Natural killer cell (primary cell): ENCODE results near the gene CACNA1A. TPM values are rescaled to one million over a fixed set of nuclear protein-coding genes. Genes with fewer than 3 reads are reported as not detected.

Experiments
- ATAC-seq, 3 donors: fragments of 150-1000 bp in 2 of 3; fragments of 200-7000 bp in 1 of 3; cut with Tn5 transposase; 1 replicate in 1 of 3; 2 replicates in 2 of 3; pipeline ENCODE4 v1.10.0; 2021; ENCODE audit warnings: mild to moderate bottlenecking in 2 of 3, moderate library complexity in 2 of 3
- DNase-seq, 2 donors: peaks; one replicate each; pipeline versions ENCODE4 v3.0.0 to v3.0.0-alpha.2; 2013 to 2021; ENCODE audit warnings: mixed read lengths in 1 of 2
- H3K27ac ChIP-seq: one replicate; pipeline ENCODE4 v1.5.1; 2013; ENCODE audit warnings: mild to moderate bottlenecking, low read length
- H3K27me3 ChIP-seq: one replicate; pipeline ENCODE4 v1.6.1; 2013; ENCODE audit warnings: low read length; ENCODE audit not compliant: control insufficient read depth, insufficient read depth
- H3K36me3 ChIP-seq: one replicate; pipeline ENCODE4 v1.6.1; 2013; ENCODE audit warnings: low read length; ENCODE audit not compliant: control insufficient read depth, insufficient read depth
- H3K4me1 ChIP-seq: one replicate; pipeline ENCODE4 v1.6.1; 2013; ENCODE audit warnings: low read length; ENCODE audit not compliant: control insufficient read depth, insufficient read depth
- H3K4me3 ChIP-seq: one replicate; pipeline ENCODE4 v1.5.1; 2013; ENCODE audit warnings: low read length
- H3K9me3 ChIP-seq: one replicate; pipeline ENCODE4 v1.6.1; 2013; ENCODE audit warnings: low read length; ENCODE audit not compliant: control insufficient read depth, insufficient read depth
- H3K27ac Mint-ChIP-seq, 2 donors: one replicate each; pipeline ENCODE4 v1.8.0; 2022; ENCODE audit warnings: mild to moderate bottlenecking in 2 of 2, mixed read lengths in 2 of 2, moderate library complexity in 1 of 2
- H3K27me3 Mint-ChIP-seq, 2 donors: one replicate each; pipeline ENCODE4 v1.8.0; 2022; ENCODE audit warnings: low read depth in 2 of 2, mixed read lengths in 2 of 2
- H3K36me3 Mint-ChIP-seq: one replicate; pipeline ENCODE4 v1.8.0; 2022; ENCODE audit warnings: mixed read lengths
- H3K4me1 Mint-ChIP-seq, 2 donors: one replicate each; pipeline ENCODE4 v1.8.0; 2022; ENCODE audit warnings: mixed read lengths in 2 of 2
- H3K4me3 Mint-ChIP-seq: one replicate; pipeline ENCODE4 v1.8.0; 2022; ENCODE audit warnings: mild to moderate bottlenecking, moderate library complexity, mixed read lengths
- H3K9me3 Mint-ChIP-seq, 2 donors: one replicate each; pipeline ENCODE4 v1.8.0; 2022; ENCODE audit warnings: mixed read lengths in 2 of 2
- WGBS: methylation state at CpG from one replicate; pipeline ENCODE4 v1.1.7; 2013; ENCODE audit warnings: missing lambda C conversion rate; ENCODE audit not compliant: insufficient coverage; 5-methylcytosine and 5-hydroxymethylcytosine counted together
- intact Hi-C: fragments of 100-400 bp; cut with micrococcal nuclease; formaldehyde crosslinking; loops from one replicate; pipeline ENCODE4 v1.14.2; 2022
- total RNA-seq, 4 donors: library from RNA; stranded (reverse); fragments of 120-200 nt in 1 of 4; gene quantifications; one replicate each; pipeline versions ENCODE4 v1.2.3 to v1.2.4, GENCODE V29; 2013 to 2022
- TF ChIP-seq, protein P1 (sequence below): fragments of 200-600 bp; IDR thresholded peaks from one replicate; pipeline ENCODE4 v1.8.0; 2022; ENCODE audit warnings: antibody characterized with exemption

Gene CACNA1A
- total RNA-seq, 3 donors from 2014 or later (not counting 1 experiment from before 2014, with no cell fraction given) = 0.59 to 0.85 (median 0.75) TPM

DNA sequence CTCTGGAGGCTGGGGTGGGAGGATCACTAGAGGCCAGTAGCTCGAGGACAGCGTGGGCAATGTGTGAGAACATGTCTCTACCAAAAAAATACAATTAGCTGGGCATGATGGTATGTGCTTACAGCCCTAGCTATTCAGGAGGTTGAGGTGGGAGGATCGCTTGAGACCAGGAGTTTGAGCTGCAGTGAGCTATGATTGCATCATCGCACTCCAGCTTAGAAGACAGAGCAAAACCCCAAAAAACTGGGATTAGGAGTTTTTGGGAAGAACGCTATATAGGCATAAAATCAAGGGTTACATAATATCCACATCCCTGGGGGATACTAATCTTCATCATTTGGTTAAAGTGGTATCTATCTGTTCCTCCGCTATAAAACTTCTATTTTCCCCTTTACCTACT is 155.5 kb downstream of the CACNA1A start:
- no peak for DNase-seq
- Mint-ChIP-seq H3K27me3 (peaks cover 3 to 19% of the 10 kb centered on the region in 2 donors), H3K4me3 (no peak overlapping the region), H3K4me1 (no peaks in the 10 kb centered on the region), H3K9me3 (no peaks in the 10 kb centered on the region), H3K27ac (no peak overlapping the region), H3K36me3 (no peaks in the 10 kb centered on the region)
- H3K4me3 ChIP-seq = no peak overlapping the region
- no peak overlapping the region for H3K27ac ChIP-seq
- H3K27me3 ChIP-seq = no peaks in the 10 kb centered on the region
- no peaks in the 10 kb centered on the region for H3K36me3 ChIP-seq
- H3K4me1 ChIP-seq = no peaks in the 10 kb centered on the region
- TF ChIP-seq, protein P1, sequence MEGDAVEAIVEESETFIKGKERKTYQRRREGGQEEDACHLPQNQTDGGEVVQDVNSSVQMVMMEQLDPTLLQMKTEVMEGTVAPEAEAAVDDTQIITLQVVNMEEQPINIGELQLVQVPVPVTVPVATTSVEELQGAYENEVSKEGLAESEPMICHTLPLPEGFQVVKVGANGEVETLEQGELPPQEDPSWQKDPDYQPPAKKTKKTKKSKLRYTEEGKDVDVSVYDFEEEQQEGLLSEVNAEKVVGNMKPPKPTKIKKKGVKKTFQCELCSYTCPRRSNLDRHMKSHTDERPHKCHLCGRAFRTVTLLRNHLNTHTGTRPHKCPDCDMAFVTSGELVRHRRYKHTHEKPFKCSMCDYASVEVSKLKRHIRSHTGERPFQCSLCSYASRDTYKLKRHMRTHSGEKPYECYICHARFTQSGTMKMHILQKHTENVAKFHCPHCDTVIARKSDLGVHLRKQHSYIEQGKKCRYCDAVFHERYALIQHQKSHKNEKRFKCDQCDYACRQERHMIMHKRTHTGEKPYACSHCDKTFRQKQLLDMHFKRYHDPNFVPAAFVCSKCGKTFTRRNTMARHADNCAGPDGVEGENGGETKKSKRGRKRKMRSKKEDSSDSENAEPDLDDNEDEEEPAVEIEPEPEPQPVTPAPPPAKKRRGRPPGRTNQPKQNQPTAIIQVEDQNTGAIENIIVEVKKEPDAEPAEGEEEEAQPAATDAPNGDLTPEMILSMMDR = no peak
- peaks cover 11% of the 10 kb centered on the region for H3K9me3 ChIP-seq
- 84% methylated on average over 3 of the region's 6 CpGs for WGBS
- ATAC-seq = no peak
- intact Hi-C loops = no loop called here

DNA sequence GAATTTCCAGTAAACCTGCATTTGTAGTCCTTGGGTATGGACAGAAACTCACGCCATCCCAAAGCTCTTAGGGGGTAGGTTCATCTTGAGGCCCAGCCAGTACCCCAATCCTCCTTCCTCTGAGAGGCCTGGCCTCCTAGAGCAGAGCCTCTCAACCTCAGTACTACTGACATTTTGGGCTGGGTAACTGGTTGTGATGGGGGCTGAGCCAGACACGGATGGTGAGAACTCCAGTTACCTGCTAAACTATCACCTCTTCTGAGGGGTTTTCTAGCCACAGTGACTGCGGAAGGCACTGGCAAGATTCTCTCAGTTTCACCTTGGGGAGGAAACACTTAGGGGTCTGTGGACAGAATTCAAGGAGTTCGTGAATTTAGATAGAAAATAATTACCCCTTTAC is 156.2 kb downstream of the CACNA1A start:
- Mint-ChIP-seq H3K4me1 (no peaks in the 10 kb centered on the region), H3K36me3 (no peaks in the 10 kb centered on the region), H3K4me3 (no peak overlapping the region), H3K27ac (no peak overlapping the region), H3K27me3 (peaks cover 3 to 19% of the 10 kb centered on the region in 2 donors), H3K9me3 (no peaks in the 10 kb centered on the region)
- Histone ChIP-seq H3K4me1 (no peaks in the 10 kb centered on the region), H3K9me3 (peaks cover 11% of the 10 kb centered on the region), H3K27ac (no peak overlapping the region), H3K36me3 (no peaks in the 10 kb centered on the region), H3K4me3 (no peak overlapping the region), H3K27me3 (no peaks in the 10 kb centered on the region)
- ATAC-seq = no peak
- DNase-seq = no peak
- intact Hi-C loops = no loop called here
- TF ChIP-seq, protein P1 = no peak
- WGBS = 70% methylated on average over 3 of the region's 4 CpGs

DNA sequence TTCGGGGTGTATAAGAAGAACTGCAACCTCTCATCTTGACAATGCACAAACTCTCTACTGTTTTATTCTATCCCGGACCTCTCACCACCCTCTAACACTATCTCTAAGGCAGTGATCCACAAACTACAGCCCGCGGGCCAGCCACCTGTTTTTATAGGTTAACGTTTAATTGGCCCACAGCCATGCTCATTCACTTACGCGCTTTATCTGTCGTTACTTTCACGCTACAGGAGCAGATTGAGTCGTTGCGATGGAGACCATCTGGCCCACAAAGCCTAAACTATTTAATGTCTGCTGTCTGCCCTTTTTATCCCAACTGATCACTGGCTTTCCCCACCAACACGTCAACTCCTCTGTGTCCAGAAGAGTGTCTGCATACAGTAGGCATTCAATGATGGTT is 158.9 kb downstream of the CACNA1A start:
- H3K36me3 Mint-ChIP-seq = no peaks in the 10 kb centered on the region
- Histone ChIP-seq H3K4me1 (no peaks in the 10 kb centered on the region), H3K27ac (no peak overlapping the region), H3K4me3 (no peak overlapping the region), H3K36me3 (no peaks in the 10 kb centered on the region), H3K9me3 (peaks cover 11% of the 10 kb centered on the region), H3K27me3 (no peaks in the 10 kb centered on the region)
- TF ChIP-seq, protein P1 = no peak
- no peak overlapping the region for H3K4me3 Mint-ChIP-seq
- DNase-seq (no peak), ATAC-seq (no peak)
- H3K27ac Mint-ChIP-seq = no peak overlapping the region
- WGBS = 94% methylated on average over 12 of the region's 12 CpGs
- H3K27me3 Mint-ChIP-seq = peaks cover 3 to 7% of the 10 kb centered on the region in 2 donors
- no peaks in the 10 kb centered on the region for H3K9me3 Mint-ChIP-seq
- intact Hi-C loops = no loop called here
- no peaks in the 10 kb centered on the region for H3K4me1 Mint-ChIP-seq

DNA sequence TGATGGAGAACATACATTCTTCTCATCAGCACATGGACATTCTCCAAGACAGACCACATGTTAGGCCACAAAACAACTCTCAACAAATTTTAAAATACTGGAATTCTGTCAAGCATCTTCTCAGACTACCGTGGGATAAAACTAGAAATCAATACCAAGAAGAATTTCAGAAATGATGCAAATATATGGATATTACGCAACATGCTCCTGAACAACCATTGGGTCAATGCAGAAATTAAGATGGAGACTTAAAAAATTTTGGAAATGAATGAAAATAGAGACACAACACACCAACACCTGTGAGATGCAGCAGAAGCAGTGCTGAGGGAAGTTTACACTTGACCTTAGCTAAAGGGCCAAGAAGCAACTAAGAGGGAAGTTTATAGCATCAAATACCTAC is 162.8 kb downstream of the CACNA1A start:
- Mint-ChIP-seq H3K27ac (no peak overlapping the region), H3K27me3 (peaks cover 7 to 8% of the 10 kb centered on the region in 2 donors), H3K36me3 (no peaks in the 10 kb centered on the region), H3K4me3 (no peak overlapping the region), H3K9me3 (no peaks in the 10 kb centered on the region), H3K4me1 (no peaks in the 10 kb centered on the region)
- no peak overlapping the region for H3K4me3 ChIP-seq
- no peaks in the 10 kb centered on the region for H3K4me1 ChIP-seq
- DNase-seq = no peak
- no peak overlapping the region for H3K27ac ChIP-seq
- no peaks in the 10 kb centered on the region for H3K36me3 ChIP-seq
- H3K27me3 ChIP-seq = no peaks in the 10 kb centered on the region
- intact Hi-C loops = no loop called here
- no peaks in the 10 kb centered on the region for H3K9me3 ChIP-seq
- no CpG with 5 or more reads among the region's 2 CpGs for WGBS
- TF ChIP-seq, protein P1 = no peak
- ATAC-seq = no peak
